Adrenal gland (tissue), 5 donors: ENCODE data around the gene DEAF1.

Experiments
- POLR2A ChIP-seq, 2 donors: fragments of 450-650 bp; IDR thresholded peaks; one replicate each; pipeline ENCODE4 v1.6.1; 2017; ENCODE audit warnings: antibody characterized with exemption in 2 of 2, mild to moderate bottlenecking in 2 of 2, moderate library complexity in 1 of 2
- TF ChIP-seq, protein P1 (sequence below), 6 experiments: fragments of 450-650 bp in 4 of 6; fragments of 200-600 bp in 2 of 6; sonication (generic) in 1 of 6; IDR thresholded peaks; 1 replicate in 5 of 6; 2 replicates in 1 of 6; pipeline versions ENCODE4 v1.5.1 to v1.8.0; 2016 to 2021; ENCODE audit warnings: antibody characterized with exemption in 6 of 6, mild to moderate bottlenecking in 2 of 6, moderate library complexity in 1 of 6
- donor health status: DM: no; HTN: no; CAD: no.

DNA sequence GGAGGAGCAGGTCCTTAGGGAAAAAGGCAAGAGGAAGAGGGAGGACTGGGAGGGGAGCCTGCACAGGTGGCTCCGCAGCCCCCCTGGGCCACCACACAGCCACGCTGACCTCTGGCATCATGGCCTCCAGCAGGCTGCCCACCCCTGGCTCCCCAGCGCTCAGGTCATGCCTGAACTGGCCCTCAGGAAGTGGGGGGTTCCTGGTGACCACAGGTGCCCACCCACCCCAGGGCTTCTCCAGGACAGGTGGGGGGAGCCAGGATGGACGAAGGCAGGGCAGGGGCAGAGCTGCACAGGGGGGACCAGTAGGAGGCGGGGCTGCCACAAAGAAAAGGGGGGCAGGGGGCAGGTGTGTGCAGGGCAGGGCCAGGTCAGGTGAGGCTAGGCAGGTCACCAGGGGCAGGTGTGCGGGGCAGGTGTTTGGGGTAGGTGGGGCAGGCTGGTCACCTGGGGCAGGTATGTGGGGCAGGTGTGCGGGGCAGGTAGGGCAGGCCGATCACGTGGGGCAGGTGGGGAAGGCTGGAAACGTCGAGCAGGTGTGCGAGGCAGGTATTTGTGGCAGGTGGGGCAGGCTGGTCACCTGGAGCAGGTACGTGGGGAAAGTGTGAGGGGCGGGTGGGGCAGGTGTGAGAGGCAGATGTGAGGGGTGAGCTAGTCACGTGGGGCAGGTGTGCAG lies 997 bp downstream of the DEAF1 start:
- TF ChIP-seq, protein P1, sequence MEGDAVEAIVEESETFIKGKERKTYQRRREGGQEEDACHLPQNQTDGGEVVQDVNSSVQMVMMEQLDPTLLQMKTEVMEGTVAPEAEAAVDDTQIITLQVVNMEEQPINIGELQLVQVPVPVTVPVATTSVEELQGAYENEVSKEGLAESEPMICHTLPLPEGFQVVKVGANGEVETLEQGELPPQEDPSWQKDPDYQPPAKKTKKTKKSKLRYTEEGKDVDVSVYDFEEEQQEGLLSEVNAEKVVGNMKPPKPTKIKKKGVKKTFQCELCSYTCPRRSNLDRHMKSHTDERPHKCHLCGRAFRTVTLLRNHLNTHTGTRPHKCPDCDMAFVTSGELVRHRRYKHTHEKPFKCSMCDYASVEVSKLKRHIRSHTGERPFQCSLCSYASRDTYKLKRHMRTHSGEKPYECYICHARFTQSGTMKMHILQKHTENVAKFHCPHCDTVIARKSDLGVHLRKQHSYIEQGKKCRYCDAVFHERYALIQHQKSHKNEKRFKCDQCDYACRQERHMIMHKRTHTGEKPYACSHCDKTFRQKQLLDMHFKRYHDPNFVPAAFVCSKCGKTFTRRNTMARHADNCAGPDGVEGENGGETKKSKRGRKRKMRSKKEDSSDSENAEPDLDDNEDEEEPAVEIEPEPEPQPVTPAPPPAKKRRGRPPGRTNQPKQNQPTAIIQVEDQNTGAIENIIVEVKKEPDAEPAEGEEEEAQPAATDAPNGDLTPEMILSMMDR (IDR thresholded peaks at IDR 0.05) = no peak
- TF ChIP-seq POLR2A (IDR thresholded peaks at IDR 0.05) = no peak
